ENCODE data around the gene HDAC4.

- no peak for TF ChIP-seq ZNF138 (tag by site-specific recombination; IDR thresholded peaks at IDR 0.05; ENCODE audit: borderline replicate concordance)
- no peak for TF ChIP-seq ZNF639 (tag by site-specific recombination; IDR thresholded peaks at IDR 0.05)
- no peak for TF ChIP-seq CTCF (tag by site-specific recombination; IDR thresholded peaks at IDR 0.05)
- no peak for TF ChIP-seq ATF2 (tag by site-specific recombination; IDR thresholded peaks at IDR 0.05; ENCODE audit: low read depth)
- no peak for TF ChIP-seq ZNF768 (tag by site-specific recombination; IDR thresholded peaks at IDR 0.05)
- TF ChIP-seq GLI4 (tag by site-specific recombination; IDR thresholded peaks at IDR 0.05) = no peak
- no peak for TF ChIP-seq ZNF174 (tag by site-specific recombination; IDR thresholded peaks at IDR 0.05)
- no peak for TF ChIP-seq ZSCAN5A (tag by site-specific recombination; IDR thresholded peaks at IDR 0.05)
Observed at GRCh38 chr2:239296020-239296932, 104.5 kb downstream of the HDAC4 start.
